Activated CD8-positive, alpha-beta T cell treated with anti-CD3 and anti-CD28 coated beads, Interleukin-2, amount 10 ng/mL, durations not matched to agents 7 days and 5 days (primary cell): ENCODE results near the gene PSIP1. TPM values are rescaled to one million over a fixed set of nuclear protein-coding genes. Genes with fewer than 3 reads are reported as not detected.
A peak's percentile ranks its signal among the peaks of the same experiment; 100 is the strongest.
"Not testable (repeated sequence)": the region's sequence is repeated elsewhere in the genome, so short reads cannot be mapped to it uniquely, and the experiment has no call there.

ENCODE experiments used
- ATAC-seq: fragments of 150-1000 bp; cut with Tn5 transposase; one replicate; pipeline ENCODE4 v1.10.0; 2021; ENCODE audit warnings: moderate library complexity
- CTCF ChIA-PET: fragments of 350-600 bp; sonication (Branson Sonifier 250); formaldehyde crosslinking; loops from one replicate; lab custom pipeline; 2021; ENCODE audit warnings: antibody characterized with exemption; lab: Charles Lee
- POLR2A ChIA-PET: fragments of 350-600 bp; sonication (Branson Sonifier 250); formaldehyde crosslinking; loops from one replicate; lab custom pipeline; 2021; ENCODE audit warnings: antibody characterized with exemption; lab: Charles Lee
- DNase-seq: peaks from one replicate; pipeline ENCODE4 v3.0.0-alpha.2; 2020
- H3K27ac Mint-ChIP-seq: one replicate; pipeline ENCODE4 v1.8.0; 2021; ENCODE audit warnings: mild to moderate bottlenecking, mixed read lengths
- H3K27me3 Mint-ChIP-seq: one replicate; pipeline ENCODE4 v1.8.0; 2021; ENCODE audit warnings: low read depth, mixed read lengths
- H3K36me3 Mint-ChIP-seq: one replicate; pipeline ENCODE4 v1.8.0; 2021; ENCODE audit warnings: low read depth, mixed read lengths
- H3K4me1 Mint-ChIP-seq: one replicate; pipeline ENCODE4 v1.8.0; 2021; ENCODE audit warnings: low read depth, mixed read lengths
- H3K4me3 Mint-ChIP-seq: one replicate; pipeline ENCODE4 v1.8.0; 2021; ENCODE audit warnings: mild to moderate bottlenecking, mixed read lengths
- H3K9me3 Mint-ChIP-seq: one replicate; pipeline ENCODE4 v1.8.0; 2022; ENCODE audit warnings: mixed read lengths; ENCODE audit not compliant: insufficient read depth
- total RNA-seq, 2 experiments: library from RNA; stranded (reverse); gene quantifications; one replicate each; pipeline ENCODE4 v1.2.3, GENCODE V29; 2021

The PSIP1 gene
- total RNA-seq, 2 experiments from 2014 or later = 132 to 138 TPM

GRCh38 chr9:15430920-15431844 is 79.6 kb downstream of the PSIP1 start:
- ChIA-PET POLR2A (no interaction called here), CTCF (no interaction called here)
- peak overlapping the region; percentile 18 for H3K27ac Mint-ChIP-seq
- DNase-seq (no peak), ATAC-seq (no peak)
- H3K4me1 Mint-ChIP-seq = peaks cover 14% of the 10 kb centered on the region
- H3K9me3 Mint-ChIP-seq = no peaks in the 10 kb centered on the region
- H3K36me3 Mint-ChIP-seq = peaks cover 47% of the 10 kb centered on the region
- H3K27me3 Mint-ChIP-seq = no peaks in the 10 kb centered on the region
- H3K4me3 Mint-ChIP-seq = no peak overlapping the region

GRCh38 chr9:15427702-15428101 is 83.1 kb downstream of the PSIP1 start:
- H3K27ac Mint-ChIP-seq, H3K27me3 Mint-ChIP-seq, DNase-seq, H3K9me3 Mint-ChIP-seq, CTCF ChIA-PET, H3K4me3 Mint-ChIP-seq, ATAC-seq: not testable (repeated sequence)
- H3K4me1 Mint-ChIP-seq = peaks cover 31% of the 10 kb centered on the region
- peaks cover 45% of the 10 kb centered on the region for H3K36me3 Mint-ChIP-seq
- POLR2A ChIA-PET = interaction anchor here (1.2 kb wide), 1 partner anchor 117 kb away, joined by 3 read pairs; no protein-coding TSS in a partner anchor

GRCh38 chr9:15426019-15426418 is 84.8 kb downstream of the PSIP1 start:
- ATAC-seq (no peak), DNase-seq (no peak)
- CTCF ChIA-PET = no interaction called here
- Mint-ChIP-seq H3K36me3 (peaks cover 40% of the 10 kb centered on the region), H3K27ac (no peak overlapping the region), H3K4me1 (peaks cover 36% of the 10 kb centered on the region), H3K9me3 (no peaks in the 10 kb centered on the region), H3K4me3 (no peak overlapping the region), H3K27me3 (peaks cover 11% of the 10 kb centered on the region)
- POLR2A ChIA-PET = no interaction called here

GRCh38 chr9:15423231-15423985 is 87.4 kb downstream of the PSIP1 start:
- ATAC-seq = peak; percentile 9

GRCh38 chr9:15422372-15423230 is 88.2 kb downstream of the PSIP1 start, which contains the start of gene SNAPC3:
Gene SNAPC3, plus strand, starts transcription at chr9:15422876. Its CDS starts 4 bp downstream, at chr9:15422880.
- peaks cover 24% of the 10 kb centered on the region for H3K27me3 Mint-ChIP-seq
- H3K36me3 Mint-ChIP-seq = peaks cover 26% of the 10 kb centered on the region
- peak within 1 kb of the TSS; percentile 93 for H3K4me3 Mint-ChIP-seq
- H3K4me1 Mint-ChIP-seq = peaks cover 32% of the 10 kb centered on the region
- CTCF ChIA-PET = interaction anchor here (0.8 to 1.9 kb wide), 10 partner anchors 10 to 318 kb away, joined by 3 to 11 read pairs (median 3); partner anchors contain the start of genes PSIP1 and TTC39B
- POLR2A ChIA-PET = interaction anchor here (0.6 to 2.4 kb wide), 5 partner anchors 89 to 130 kb away, joined by 3 to 9 read pairs (median 6); partner anchors contain the start of gene PSIP1
- DNase-seq (peak; percentile 95), ATAC-seq (peak; percentile 96)
- no peaks in the 10 kb centered on the region for H3K9me3 Mint-ChIP-seq
- peak within 1 kb of the TSS; percentile 86 for H3K27ac Mint-ChIP-seq

More at GRCh38 chr9:15423231-15423985, 87.4 kb downstream of the PSIP1 start:
- ChIA-PET CTCF (interaction anchor here (0.8 to 1.9 kb wide), 8 partner anchors 9 to 192 kb away, joined by 3 to 11 read pairs (median 3); partner anchors contain the start of genes PSIP1 and TTC39B), POLR2A (interaction anchor here (0.6 to 2.4 kb wide), 5 partner anchors 88 to 131 kb away, joined by 3 to 9 read pairs (median 6); partner anchors contain the start of gene PSIP1)
- peaks cover 24% of the 10 kb centered on the region for H3K27me3 Mint-ChIP-seq
- no peaks in the 10 kb centered on the region for H3K9me3 Mint-ChIP-seq
- H3K27ac Mint-ChIP-seq = peak overlapping the region; percentile 86
- H3K4me3 Mint-ChIP-seq = peak overlapping the region; percentile 93
- H3K4me1 Mint-ChIP-seq = peaks cover 33% of the 10 kb centered on the region
- H3K36me3 Mint-ChIP-seq = peaks cover 31% of the 10 kb centered on the region
- peak; percentile 37 for DNase-seq

- peaks cover 23% of the 10 kb centered on the region for H3K36me3 Mint-ChIP-seq
- ChIA-PET POLR2A (interaction anchor here (2.4 kb wide), 1 partner anchor 122 kb away, joined by 9 read pairs; no protein-coding TSS in a partner anchor), CTCF (interaction anchor here (0.8 to 1.6 kb wide), 3 partner anchors 67 to 317 kb away, joined by 3 read pairs; no protein-coding TSS in a partner anchor)
- peaks cover 29% of the 10 kb centered on the region for H3K4me1 Mint-ChIP-seq
- peak overlapping the region; percentile 86 for H3K27ac Mint-ChIP-seq
- H3K4me3 Mint-ChIP-seq = peak overlapping the region; percentile 93
- H3K9me3 Mint-ChIP-seq = no peaks in the 10 kb centered on the region
- H3K27me3 Mint-ChIP-seq = peaks cover 24% of the 10 kb centered on the region
- DNase-seq = no peak
- ATAC-seq = no peak
Observed at GRCh38 chr9:15421990-15422371, 88.8 kb downstream of the PSIP1 start.

- Mint-ChIP-seq H3K27me3 (peaks cover 24% of the 10 kb centered on the region), H3K4me1 (peaks cover 28% of the 10 kb centered on the region), H3K36me3 (peaks cover 23% of the 10 kb centered on the region), H3K9me3 (no peaks in the 10 kb centered on the region), H3K4me3 (no peak overlapping the region), H3K27ac (peak overlapping the region; percentile 86)
- ATAC-seq (no peak), DNase-seq (no peak)
- CTCF ChIA-PET = interaction anchor here (0.8 kb wide), 2 partner anchors 66 to 317 kb away, joined by 3 read pairs; no protein-coding TSS in a partner anchor
- POLR2A ChIA-PET = interaction anchor here (2.4 kb wide), 1 partner anchor 122 kb away, joined by 9 read pairs; no protein-coding TSS in a partner anchor
Observed at GRCh38 chr9:15421532-15421931, 89.2 kb downstream of the PSIP1 start.

GRCh38 chr9:15420796-15421195 is 90.0 kb downstream of the PSIP1 start:
- ATAC-seq = no peak
- ChIA-PET POLR2A (no interaction called here), CTCF (no interaction called here)
- no peak for DNase-seq
- H3K9me3 Mint-ChIP-seq = no peaks in the 10 kb centered on the region
- H3K4me3 Mint-ChIP-seq = no peak overlapping the region
- no peak overlapping the region for H3K27ac Mint-ChIP-seq
- H3K27me3 Mint-ChIP-seq = peaks cover 24% of the 10 kb centered on the region
- H3K4me1 Mint-ChIP-seq = peaks cover 24% of the 10 kb centered on the region
- peaks cover 18% of the 10 kb centered on the region for H3K36me3 Mint-ChIP-seq

- Mint-ChIP-seq H3K27me3 (peaks cover 27% of the 10 kb centered on the region), H3K4me3 (no peak overlapping the region), H3K27ac (no peak overlapping the region), H3K4me1 (peaks cover 8% of the 10 kb centered on the region), H3K36me3 (no peaks in the 10 kb centered on the region), H3K9me3 (no peaks in the 10 kb centered on the region)
- DNase-seq (no peak), ATAC-seq (no peak)
- CTCF ChIA-PET = no interaction called here
- POLR2A ChIA-PET = no interaction called here
Observed at GRCh38 chr9:15417626-15418025, 93.1 kb downstream of the PSIP1 start.

- no peak overlapping the region for H3K4me3 Mint-ChIP-seq
- ChIA-PET POLR2A (no interaction called here), CTCF (interaction anchor here (0.7 to 1.8 kb wide), 7 partner anchors 62 to 208 kb away, joined by 3 to 7 read pairs (median 3); no protein-coding TSS in a partner anchor)
- no peak overlapping the region for H3K27ac Mint-ChIP-seq
- no peaks in the 10 kb centered on the region for H3K36me3 Mint-ChIP-seq
- ATAC-seq (no peak), DNase-seq (peak; percentile 59)
- H3K9me3 Mint-ChIP-seq = no peaks in the 10 kb centered on the region
- H3K4me1 Mint-ChIP-seq = peaks cover 2% of the 10 kb centered on the region
- peaks cover 28% of the 10 kb centered on the region for H3K27me3 Mint-ChIP-seq
Observed at GRCh38 chr9:15416880-15417279, 93.9 kb downstream of the PSIP1 start.
